ENCODE results near the gene YES1.

DNA sequence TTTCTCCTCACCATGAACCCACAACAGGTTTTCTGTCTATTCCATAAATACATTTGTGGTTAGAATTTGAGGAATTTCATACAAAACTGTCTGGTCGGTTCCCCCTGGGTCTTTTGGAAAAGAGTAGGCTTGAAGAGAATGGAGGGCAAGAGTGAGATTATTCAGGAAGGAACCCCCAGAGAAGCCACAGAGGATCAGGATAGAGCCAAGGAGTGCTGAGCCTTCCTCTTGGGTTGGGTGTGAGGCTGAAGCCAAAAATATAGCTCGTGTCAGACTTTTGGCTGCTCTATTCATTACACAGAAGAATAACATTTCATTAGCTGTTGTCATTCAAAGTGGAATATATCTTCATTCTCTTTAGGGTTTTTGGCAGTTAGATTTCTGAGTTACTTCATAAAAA lies 45.9 kb upstream of the YES1 start:
- TF ChIP-seq GATA3 (IDR thresholded peaks at IDR 0.05; ENCODE audit: low read depth, low read length) (no peak), GATA2 (IDR thresholded peaks at IDR 0.05; ENCODE audit: low read depth, low read length) (no peak)

Measured in SH-SY5Y (cell line).